Left colon (tissue), 2 donors: ENCODE results near the gene CXXC4. TPM values are rescaled to one million over a fixed set of nuclear protein-coding genes. Genes with fewer than 3 reads are reported as not detected.

Experiments
- ATAC-seq: fragments of 200-7000 bp; cut with Tn5 transposase; one replicate; pipeline ENCODE4 v1.9.1; 2020; ENCODE audit warnings: mild to moderate bottlenecking, moderate library complexity
- DNase-seq, 2 donors: peaks; one replicate each; pipeline ENCODE4 v3.0.0-alpha.2; 2020
- intact Hi-C, 2 donors: fragments of 100-400 bp; cut with DNase I in 1 of 2; cut with micrococcal nuclease in 1 of 2; formaldehyde crosslinking; loops; one replicate each; pipeline versions ENCODE4 v1.11.2 to v1.14.0; 2022; cut with DNase I, micrococcal nuclease
- long read RNA-seq: library from polyadenylated mRNA; unstranded; transcript quantifications from one replicate; pipeline ENCODE4 v2.0.0, GENCODE V29; 2021
- total RNA-seq, 2 donors: library from RNA; stranded (reverse); fragmentation: NEBNext Ultra II Directional; extraction: Animal tissue kit (Norgen Biotek cat#: 25700); gene quantifications; one replicate each; pipeline ENCODE4 v1.2.1, GENCODE V29; 2021
- donor health status: DM: no; HTN: no; CAD: no.
- donor health status: DM: yes; HTN: yes; CAD: no.

Gene CXXC4
- total RNA-seq, result 1 to 10 TPM; 1.4 to 2.1 TPM
- long read RNA-seq, partial matches to known transcripts, result 1 of 1 reads
- long read RNA-seq, other reads (novel, unspliced or antisense), result 0 of 1 reads

DNA sequence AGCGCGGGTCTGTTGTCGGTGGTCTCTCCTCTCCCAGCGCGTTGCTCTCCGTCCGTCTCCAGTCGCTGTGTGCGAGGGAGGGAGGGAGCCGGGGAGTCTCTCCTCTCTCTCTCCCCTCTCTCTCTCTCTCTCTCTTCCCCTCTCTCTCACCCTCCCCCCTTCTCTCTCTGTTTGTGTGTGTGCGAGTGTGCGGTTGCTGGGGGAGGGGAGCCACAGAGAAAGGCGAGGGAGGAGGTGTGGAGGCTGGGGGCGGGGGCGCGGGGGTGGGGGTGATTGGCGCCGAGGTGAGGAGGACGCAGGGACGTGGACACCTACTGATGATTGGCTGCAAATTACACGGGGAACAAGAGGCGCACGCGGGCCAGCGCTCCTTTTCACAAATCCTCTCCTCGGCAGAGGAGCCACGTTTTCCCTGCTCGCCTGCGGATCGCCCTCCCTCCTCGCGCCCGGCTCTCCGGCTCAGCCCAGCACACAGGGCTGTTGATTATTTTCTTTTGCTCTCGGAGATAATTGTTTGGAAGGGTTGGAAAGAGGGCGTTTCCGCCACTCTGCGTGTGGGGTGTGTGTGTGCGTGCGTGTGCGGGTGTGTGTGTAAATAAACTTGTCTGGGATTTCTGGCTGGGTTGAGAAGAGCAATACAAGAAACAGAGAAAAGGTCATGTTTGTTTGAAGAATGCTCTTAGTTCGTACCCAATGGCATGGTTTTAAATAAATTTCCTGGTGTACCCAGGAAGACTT lies at the start of gene CXXC4:
CXXC4 (minus strand) TSS at position 73 of the 738 bp plus-strand sequence. CDS start 3,092 bp downstream, outside the sequence.
- intact Hi-C loops, result no loop called here
- peak; percentile 80 for ATAC-seq

GRCh38 chr4:104533156-104533555 lies 38.5 kb upstream of the CXXC4 start:
- intact Hi-C loops, result no loop called here
- no peak for ATAC-seq
- no peak for DNase-seq

More for the DNA sequence above, at the start of gene CXXC4:
- peak; percentile 61 to 75 for DNase-seq

GRCh38 chr4:104532677-104533076 lies 38.0 kb upstream of the CXXC4 start:
- intact Hi-C loops, result no loop called here
- no peak for DNase-seq
- ATAC-seq, result no peak

DNA sequence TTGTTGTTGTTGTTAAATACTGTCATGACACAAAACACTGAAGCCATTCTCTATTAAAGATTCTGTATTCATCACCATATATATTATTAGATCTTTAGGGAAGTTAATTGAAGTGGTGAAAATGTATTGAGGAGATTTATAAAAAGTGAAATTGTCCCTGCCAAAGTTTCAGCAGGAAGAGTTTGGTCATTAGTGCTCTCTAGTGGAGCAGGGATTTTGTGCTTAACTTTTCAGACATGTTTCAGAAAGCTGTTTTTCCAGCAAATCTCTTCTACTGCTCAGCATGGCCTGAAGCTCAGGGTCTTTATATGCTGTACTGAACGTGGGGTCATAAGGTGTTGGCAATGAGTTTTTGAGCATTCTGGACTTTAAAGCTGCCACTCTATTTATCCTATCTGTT lies 36.7 kb upstream of the CXXC4 start:
- intact Hi-C loops, result no loop called here
- ATAC-seq (no peak), DNase-seq (no peak)

GRCh38 chr4:104530426-104530825 lies 35.7 kb upstream of the CXXC4 start:
- intact Hi-C loops, result no loop called here
- no peak for DNase-seq
- no peak for ATAC-seq

DNA sequence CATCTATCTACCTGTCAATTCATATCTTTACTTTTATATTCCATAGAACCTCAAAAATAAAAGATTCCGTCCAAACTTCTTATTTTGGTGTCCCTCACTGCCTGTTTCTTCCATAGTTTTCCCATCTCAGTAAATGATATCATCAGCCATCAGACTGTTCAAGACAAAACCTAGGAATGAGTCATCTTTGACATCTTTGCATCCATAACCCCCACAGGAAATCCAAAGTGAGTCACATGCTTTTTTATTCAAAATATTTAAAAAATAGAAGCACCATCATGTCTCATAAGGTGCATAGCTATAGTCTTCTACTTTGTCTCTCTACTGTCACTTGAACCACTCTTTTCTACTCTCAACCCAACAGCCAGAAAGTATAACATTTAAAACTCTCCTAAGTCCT lies 29.9 kb upstream of the CXXC4 start:
- no peak for ATAC-seq
- no peak for DNase-seq
- intact Hi-C loops, result no loop called here

- ATAC-seq, result no peak
- DNase-seq, result no peak
- intact Hi-C loops, result no loop called here
Measured at GRCh38 chr4:104524026-104524425, 29.3 kb upstream of the CXXC4 start.

DNA sequence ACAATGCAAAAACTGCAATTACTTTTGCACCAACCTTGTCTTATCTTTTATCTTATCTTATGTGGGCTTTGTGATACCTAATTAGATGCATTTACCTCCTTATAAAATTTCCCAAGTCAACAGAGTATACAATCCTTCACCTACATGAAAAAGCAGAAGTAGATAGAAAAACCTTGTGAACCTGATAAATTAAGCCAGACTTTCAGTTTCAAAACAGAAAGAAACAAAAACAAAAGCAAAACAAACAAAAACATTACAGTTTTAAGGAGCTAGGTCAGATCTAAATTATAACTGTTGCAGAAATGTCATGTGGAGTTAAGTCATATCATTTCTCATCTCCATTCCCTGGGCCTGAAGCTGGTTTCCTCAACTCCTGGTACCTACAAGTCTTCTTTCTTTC lies 24.9 kb upstream of the CXXC4 start:
- ATAC-seq (no peak), DNase-seq (no peak)
- intact Hi-C loops, result no loop called here

DNA sequence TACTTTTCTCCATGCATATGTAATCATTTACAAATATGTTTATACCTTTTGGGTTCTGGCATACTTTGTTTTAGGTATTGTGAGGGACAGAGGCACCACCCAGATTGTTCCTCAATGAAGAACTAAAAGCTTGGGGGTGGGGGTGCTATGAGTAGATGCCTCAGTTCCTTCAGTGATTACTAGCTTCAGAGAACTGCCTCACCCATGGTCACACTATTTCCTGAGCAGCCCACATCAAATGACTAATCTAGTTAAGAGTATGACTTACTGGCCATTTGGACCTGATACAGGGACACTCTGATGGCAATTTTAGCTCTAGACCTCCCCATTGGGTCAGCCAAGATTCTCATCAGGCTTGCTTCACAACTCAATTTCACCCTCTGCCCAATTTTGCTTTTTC lies 22.2 kb upstream of the CXXC4 start:
- ATAC-seq, result no peak
- intact Hi-C loops, result no loop called here
- no peak for DNase-seq

GRCh38 chr4:104508224-104508623 lies 13.5 kb upstream of the CXXC4 start:
- intact Hi-C loops, result no loop called here
- no peak for ATAC-seq
- no peak for DNase-seq

DNA sequence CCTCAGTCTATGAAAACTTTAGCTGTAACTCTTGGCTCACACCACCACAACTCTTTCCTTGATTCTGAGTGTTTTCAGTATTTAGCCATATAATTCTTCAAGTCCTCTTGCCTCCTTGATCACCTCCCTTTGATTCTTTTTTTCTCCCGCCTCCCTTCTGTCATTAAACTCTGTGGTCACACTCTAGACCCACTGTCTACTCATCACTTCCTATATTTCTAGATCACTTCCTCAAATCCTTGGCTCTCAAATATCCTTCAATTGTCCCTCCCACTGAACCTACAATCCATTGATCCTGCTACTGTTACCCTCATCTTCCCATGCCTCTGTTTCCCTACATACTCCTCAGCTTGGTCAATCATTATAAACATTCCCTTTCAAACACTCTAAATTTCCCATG lies 12.4 kb upstream of the CXXC4 start:
- intact Hi-C loops, result no loop called here
- DNase-seq (no peak), ATAC-seq (no peak)

- DNase-seq (no peak), ATAC-seq (no peak)
- intact Hi-C loops, result no loop called here
Measured at GRCh38 chr4:104504536-104504935, 9.8 kb upstream of the CXXC4 start.

- intact Hi-C loops, result no loop called here
- ATAC-seq, result no peak
Measured at GRCh38 chr4:104502471-104502870, 7.8 kb upstream of the CXXC4 start.

DNA sequence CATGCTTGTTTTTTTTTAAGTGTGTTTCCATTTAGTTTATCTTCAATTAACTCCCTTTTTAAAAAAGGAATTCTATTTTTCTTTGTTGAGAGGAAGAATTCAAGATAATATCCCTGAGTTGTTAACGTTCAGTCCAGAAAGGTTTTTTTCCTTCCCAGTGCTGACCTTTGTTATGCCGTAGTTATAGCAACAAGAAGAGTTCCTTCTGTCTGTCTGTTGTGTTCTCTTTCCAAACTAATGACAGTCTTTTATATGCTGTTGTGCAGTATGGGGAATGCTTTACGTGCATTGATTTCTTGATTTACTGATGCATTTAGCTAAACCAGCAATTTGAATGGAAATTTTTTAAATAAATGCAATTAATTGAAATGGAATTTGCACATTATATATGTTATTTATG lies 6.6 kb upstream of the CXXC4 start:
- intact Hi-C loops, result no loop called here

More at GRCh38 chr4:104502471-104502870, 7.8 kb upstream of the CXXC4 start:
- no peak for DNase-seq

GRCh38 chr4:104500442-104500841 lies 5.7 kb upstream of the CXXC4 start:
- DNase-seq (peak; percentile 21 to 38), ATAC-seq (peak; percentile 96)
- intact Hi-C loops, result no loop called here

More for the DNA sequence above, 6.6 kb upstream of the CXXC4 start:
- DNase-seq, result no peak
- peak; percentile 86 for ATAC-seq

GRCh38 chr4:104494185-104494584 lies 509 bp downstream of the CXXC4 start:
- ATAC-seq (no peak), DNase-seq (no peak)
- intact Hi-C loops, result no loop called here

DNA sequence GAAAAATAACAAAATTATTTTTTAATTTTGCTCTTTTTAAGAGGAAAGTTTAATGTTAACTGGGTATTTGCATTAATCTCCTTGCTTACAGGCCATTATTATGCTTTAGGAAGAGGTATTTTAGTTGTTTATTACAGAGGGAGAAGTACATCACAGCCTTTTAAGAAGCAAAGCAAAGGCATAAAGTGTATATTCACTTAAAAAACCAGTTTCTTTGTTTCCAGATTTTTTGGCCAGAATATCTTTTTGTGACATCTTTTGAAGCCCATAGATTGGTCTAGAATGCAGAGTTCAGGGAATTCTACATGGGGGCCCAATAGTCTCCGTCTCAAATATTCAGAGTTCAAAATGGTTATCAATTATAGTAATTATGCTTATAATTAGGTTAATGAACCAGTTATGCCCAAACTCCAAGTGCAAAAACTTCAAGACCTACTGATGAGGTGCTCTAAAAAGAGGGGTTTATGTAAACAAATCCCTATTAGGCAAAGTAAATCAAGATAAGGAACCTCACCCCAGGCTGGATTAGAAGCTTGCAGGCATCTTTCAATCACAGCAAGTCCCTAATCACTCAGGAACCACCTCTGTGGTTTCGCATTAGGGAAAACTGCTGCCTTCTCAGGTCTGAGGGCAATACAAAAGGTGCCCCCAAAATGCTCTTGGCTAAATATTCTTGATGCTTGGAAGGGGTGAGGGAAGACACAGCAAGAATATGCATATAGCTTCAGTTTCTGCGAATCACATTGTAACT lies 1.4 kb downstream of the CXXC4 start:
- no peak for ATAC-seq
- intact Hi-C loops, result no loop called here
- DNase-seq, result no peak

GRCh38 chr4:104492183-104492771 lies 2.4 kb downstream of the CXXC4 start:
- ATAC-seq (no peak), DNase-seq (peak in 1 of 2 donors; percentile 10)
- intact Hi-C loops, result no loop called here

- intact Hi-C loops, result no loop called here
- ATAC-seq (peak; percentile 33), DNase-seq (peak; percentile 45 to 61)
Measured at GRCh38 chr4:104491481-104492182, 3.1 kb downstream of the CXXC4 start.
